Hematopoietic multipotent progenitor cell treated with erythropoietin and hydrocortisone succinate and interleukin-3 and kit ligand, for 6 days (in vitro differentiated cells): ENCODE data around the gene TRHDE.

Experiments
- DNase-seq: peaks from one replicate; pipeline ENCODE4 v3.0.0-alpha.2; 2015

Gene TRHDE, protein sequence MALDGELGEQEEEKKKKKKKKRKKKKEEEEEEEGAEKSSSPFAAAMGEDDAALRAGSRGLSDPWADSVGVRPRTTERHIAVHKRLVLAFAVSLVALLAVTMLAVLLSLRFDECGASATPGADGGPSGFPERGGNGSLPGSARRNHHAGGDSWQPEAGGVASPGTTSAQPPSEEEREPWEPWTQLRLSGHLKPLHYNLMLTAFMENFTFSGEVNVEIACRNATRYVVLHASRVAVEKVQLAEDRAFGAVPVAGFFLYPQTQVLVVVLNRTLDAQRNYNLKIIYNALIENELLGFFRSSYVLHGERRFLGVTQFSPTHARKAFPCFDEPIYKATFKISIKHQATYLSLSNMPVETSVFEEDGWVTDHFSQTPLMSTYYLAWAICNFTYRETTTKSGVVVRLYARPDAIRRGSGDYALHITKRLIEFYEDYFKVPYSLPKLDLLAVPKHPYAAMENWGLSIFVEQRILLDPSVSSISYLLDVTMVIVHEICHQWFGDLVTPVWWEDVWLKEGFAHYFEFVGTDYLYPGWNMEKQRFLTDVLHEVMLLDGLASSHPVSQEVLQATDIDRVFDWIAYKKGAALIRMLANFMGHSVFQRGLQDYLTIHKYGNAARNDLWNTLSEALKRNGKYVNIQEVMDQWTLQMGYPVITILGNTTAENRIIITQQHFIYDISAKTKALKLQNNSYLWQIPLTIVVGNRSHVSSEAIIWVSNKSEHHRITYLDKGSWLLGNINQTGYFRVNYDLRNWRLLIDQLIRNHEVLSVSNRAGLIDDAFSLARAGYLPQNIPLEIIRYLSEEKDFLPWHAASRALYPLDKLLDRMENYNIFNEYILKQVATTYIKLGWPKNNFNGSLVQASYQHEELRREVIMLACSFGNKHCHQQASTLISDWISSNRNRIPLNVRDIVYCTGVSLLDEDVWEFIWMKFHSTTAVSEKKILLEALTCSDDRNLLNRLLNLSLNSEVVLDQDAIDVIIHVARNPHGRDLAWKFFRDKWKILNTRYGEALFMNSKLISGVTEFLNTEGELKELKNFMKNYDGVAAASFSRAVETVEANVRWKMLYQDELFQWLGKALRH

DNA sequence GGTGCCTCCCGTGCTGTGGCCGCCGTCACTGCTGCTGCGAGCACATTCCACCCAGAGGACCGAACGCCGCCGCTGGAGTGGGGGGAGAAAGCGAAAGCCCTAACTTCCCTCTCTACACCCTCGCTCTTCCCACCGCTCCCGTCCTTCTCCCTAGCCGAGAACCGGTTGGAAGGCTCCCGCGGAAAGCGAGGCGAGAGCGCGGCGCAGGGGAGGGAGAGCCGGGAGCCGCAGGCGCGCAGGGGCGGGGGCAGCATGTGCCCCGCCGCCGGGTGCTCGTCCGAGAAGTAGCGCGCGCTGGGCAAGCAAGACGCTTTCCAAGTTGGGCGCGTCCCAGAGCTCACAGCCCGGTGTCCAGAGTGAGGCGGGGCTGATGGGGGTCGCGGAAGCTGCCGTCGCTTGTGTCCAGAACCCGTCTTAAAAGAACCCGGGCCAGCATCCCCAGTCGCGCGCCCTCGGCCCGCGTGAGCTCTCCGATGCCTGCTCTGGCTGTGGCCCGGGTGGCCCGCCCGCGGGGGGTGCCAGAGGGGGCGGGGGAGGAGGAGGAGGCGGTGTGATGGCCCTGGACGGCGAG is at the start of gene TRHDE:
Gene TRHDE (plus strand): TSS at position 280 of the 571 bp plus-strand sequence. CDS start 274 bp downstream, at position 554.
- DNase-seq, result no peak

DNA sequence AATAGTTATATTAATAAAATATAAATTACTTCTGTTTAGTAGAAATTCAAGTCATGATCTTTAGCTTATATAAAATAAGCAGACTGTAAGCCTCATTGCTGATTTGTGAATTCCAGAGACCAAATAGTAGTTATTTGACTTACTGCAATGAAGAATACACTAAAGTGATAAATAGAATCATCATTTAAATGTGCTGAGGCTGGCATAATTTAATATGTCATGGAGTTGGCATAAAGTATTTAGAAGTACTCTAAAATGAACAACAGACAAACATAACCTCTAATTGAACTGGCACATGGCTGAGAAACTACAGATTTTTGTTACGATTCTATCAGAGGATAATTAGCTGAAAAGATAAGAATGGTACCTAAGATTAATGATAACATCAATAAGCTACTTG is 45.7 kb upstream of the TRHDE start:
- no peak for DNase-seq

GRCh38 chr12:72228424-72228823 is 43.7 kb upstream of the TRHDE start:
- DNase-seq, result no peak

DNA sequence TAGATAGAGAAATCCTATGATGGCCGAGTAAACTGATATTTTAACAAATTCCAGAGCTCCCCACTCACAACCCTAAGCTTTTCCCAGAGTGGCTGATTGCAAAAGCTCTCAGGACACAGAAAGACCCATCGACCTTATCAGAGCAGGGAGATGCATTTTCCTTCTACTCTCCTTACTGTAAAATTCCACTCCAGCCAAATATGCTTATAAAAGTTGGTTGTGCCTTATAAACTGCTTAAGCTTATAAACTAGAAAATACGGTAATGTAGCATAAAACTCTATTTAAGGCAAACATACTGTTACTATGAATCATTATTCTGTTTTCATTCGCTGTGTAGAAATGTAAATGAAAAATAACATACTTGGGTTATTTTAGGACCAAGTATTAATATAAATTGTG is 41.6 kb upstream of the TRHDE start:
- no peak for DNase-seq

DNA sequence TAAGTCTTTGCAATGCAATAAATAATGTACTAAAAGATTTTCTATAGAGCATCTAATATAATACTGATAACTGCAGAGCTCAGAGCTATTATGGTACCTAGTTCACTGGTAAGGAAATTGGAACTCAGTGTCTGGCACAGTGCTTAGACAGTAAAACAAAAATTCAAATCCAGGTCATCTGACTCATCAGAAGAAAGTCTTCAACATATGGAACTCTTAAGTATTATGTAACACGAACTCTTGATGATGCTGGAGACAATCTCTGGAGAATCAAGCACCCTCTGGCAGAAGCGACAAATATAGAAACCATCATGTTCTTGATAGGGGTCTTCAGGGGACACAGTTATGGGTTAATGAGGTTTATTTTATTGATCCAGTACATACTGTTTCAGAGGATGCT is 37.3 kb upstream of the TRHDE start:
- no peak for DNase-seq

GRCh38 chr12:72236071-72236705 is 36.0 kb upstream of the TRHDE start:
- DNase-seq, result no peak

DNA sequence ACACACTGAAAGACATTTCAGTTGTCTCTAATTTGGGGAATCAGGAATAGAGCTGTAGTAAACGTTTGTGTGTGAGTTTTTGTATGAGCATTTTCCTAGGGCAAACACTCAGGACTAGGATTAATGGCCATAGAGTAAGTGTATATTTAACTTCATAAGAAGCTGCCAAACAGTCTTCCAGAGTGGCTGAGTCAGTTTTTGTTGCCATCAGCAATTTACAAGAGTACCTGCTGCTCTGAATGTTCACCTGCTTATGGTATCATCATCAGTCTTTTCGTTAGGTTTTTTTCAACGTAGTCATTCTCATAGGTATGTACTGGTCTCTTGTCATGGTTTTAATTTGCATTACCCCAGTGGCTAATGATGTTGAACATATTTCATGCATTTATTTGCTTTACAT is 30.6 kb upstream of the TRHDE start:
- DNase-seq, result no peak

DNA sequence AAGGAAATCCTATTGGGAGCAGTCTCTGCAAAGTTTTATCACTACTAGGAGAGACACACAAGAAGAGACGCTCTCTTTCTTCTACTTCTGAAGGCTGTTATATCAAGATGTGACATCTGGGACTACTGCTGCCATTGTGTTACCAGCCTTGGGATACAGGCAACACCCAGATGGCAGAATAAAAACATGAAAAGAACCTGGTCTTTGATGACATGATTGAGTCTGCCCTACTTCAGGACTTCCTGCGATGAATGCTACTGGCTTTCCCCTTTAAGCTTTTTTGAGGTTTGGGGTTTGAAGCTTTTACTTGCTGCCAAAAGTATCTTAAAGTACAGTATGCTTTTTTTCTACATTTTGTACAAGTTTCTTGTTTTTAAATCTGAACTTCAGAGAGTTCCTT is 29.2 kb upstream of the TRHDE start:
- DNase-seq, result no peak

DNA sequence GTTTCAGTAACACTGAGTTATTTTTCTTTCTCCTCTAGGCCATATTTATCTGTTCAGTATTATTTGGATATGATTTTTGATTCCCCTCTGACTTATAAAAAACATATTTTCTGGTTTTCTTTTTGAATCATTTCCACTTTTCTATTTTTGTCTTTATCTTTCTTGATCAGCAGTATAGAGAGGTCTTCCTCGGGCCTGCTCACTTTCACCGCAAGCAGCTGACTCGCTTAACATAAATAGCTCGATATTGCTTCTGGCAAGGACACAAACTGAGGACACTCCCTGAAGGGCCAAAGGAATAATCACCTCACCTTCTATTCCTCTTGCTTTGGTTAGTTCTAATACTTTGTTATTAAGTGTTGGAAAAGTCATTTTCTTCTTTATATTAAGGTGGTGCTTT is 25.8 kb upstream of the TRHDE start:
- DNase-seq, result no peak

- no peak for DNase-seq
Observed at GRCh38 chr12:72250346-72250745, 21.8 kb upstream of the TRHDE start.

DNA sequence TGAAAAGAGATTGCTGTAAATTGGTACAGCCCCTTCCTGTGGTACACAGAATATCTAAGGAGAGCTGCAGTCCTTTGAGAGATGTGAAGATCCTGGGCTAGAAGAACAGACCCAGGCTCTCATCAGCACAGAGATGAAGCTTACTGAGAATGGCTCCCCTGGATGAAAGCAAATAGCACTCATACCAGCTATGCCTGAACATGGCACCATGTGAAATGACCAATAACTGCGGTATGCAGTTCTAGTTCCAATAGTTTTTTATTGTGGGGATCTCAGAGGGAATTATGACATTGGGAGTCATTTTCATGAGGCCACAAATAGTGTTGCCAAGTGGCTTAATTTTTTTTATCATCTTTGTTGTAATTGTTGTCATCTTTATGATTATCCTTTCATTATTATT is 15.4 kb upstream of the TRHDE start:
- DNase-seq, result no peak

- DNase-seq, result no peak
Observed at GRCh38 chr12:72261885-72262284, 10.3 kb upstream of the TRHDE start.

DNA sequence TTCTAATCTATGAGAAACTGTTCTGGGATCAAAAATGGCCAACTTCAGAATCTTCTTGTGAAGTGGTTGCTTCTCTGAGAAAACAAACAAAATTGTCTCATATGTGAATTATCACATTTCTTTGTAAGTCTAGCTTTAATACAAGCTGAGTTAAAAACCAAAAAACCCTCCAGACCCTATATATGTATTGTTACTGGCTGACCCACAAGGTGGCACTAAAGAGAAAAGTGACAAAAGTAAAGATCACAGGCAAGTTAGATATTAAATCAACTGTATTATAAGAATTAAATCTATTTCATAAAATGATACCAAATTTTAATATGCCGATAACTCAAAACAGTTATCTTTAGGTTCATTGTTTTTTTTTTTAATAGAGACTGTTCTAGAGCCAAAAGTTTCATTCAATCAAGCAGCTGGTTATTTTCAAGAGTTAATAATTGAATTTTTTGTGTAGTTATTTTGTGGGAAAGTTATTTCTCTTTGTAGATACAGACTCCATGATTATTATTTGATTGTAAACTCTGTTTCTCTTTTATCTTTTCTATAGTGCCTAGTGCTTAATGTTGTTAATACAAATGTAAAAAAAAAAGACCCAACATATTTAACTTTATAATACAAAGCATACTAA is 7.5 kb upstream of the TRHDE start:
- DNase-seq, result peak; percentile 56

- DNase-seq, result no peak
Observed at GRCh38 chr12:72267974-72268373, 4.2 kb upstream of the TRHDE start.

GRCh38 chr12:72268386-72268785 is 3.8 kb upstream of the TRHDE start:
- DNase-seq, result no peak

- no peak for DNase-seq
Observed at GRCh38 chr12:72269491-72269890, 2.7 kb upstream of the TRHDE start.

- DNase-seq, result no peak
Observed at GRCh38 chr12:72270246-72270645, 1.9 kb upstream of the TRHDE start.

GRCh38 chr12:72270961-72271360 is 1.2 kb upstream of the TRHDE start:
- no peak for DNase-seq

- peak; percentile 25 for DNase-seq
Observed at GRCh38 chr12:72271451-72272090, 599 bp upstream of the TRHDE start.

GRCh38 chr12:72272731-72273498 is 745 bp downstream of the TRHDE start:
- no peak for DNase-seq

DNA sequence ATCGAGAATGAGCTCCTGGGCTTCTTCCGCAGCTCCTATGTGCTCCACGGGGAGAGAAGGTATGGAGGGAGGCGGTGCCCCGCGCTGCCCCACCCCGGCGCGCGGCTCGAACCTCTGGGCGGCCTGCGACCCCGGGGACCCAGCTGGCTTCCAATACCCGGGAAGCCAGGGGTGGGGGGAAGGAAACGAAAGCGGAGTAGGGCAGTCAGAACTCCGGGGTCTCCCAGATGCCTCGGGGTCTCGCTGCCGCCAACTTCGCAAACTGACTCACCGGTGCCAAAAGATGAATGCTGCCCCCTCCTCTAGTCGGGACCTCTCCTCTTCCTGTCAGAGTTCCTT is 1.3 kb downstream of the TRHDE start:
- no peak for DNase-seq
